GM18873 (cell line): ENCODE measurements around the gene CDK13.

Experiments
- ATAC-seq: cut with Tn5 transposase; IDR thresholded peaks from one replicate; pipeline ENCODE4 v1.9.1; 2021; ENCODE audit warnings: mild to moderate bottlenecking, moderate library complexity, moderate number of reproducible peaks; ENCODE audit not compliant: unreplicated experiment, low FRiP score

The CDK13 gene

DNA sequence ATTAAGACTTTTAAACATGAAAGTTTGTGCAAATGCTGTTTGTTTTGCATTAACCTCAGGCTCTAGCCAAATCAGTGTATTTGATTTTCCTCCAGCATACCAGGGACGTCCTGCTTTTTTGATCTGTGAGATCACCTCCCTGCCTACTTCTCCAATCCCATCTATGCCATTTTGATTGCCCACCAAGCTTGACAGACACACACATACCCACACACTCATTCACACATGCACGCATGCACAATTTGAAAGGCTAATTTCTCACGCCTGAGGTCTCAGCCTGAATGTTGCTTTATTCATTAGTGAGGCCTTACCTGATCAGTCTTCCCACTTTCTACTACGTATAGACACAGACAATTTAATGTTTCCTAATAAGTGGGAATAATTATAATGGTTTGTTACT lies 53.5 kb downstream of the CDK13 start:
- no peak for ATAC-seq

DNA sequence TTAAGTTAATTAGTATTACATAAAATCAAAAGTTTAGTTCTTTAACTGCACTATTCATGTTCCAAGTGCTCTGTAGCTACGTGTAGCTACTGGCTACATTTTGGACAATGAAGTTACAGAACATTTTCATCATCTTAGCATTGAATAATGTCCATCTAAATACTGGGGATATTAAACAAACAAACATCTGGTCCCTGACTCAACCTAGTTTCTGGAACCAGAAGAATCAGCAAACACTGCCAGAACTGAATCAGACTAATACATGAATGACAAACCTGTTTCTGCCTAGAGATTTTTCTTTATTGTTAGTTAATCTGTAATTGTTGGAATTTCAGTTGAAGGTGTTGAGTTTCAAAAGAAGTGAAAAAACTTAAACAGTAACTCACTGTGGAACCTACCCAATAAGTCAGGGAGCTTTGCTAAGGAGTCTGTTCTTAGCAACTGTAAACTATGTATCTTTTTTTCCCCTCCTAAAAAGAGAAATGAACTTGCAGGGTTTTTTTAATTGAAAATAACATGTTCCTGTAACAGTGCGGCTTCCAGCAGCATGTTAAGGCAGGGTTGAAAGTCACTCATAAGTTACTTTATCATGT lies 58.3 kb downstream of the CDK13 start:
- no peak for ATAC-seq

DNA sequence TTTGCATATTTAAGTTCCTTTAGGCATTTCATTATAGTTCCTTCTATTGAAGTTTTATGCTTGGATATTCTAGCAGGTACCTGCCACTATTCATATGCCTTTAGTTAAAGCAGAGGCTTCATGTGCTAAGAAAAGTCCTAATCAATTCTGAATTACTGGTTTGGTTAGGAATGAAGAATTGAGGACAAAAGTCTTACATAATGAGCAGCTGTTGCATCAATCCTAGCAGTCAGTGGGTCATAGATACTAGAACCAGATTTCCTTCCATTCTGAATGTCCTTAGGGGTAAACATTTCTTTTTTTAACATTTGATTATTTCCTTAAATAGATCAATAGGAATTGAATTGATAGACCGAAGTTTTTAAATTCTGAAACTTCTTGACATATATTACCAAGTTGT lies 59.2 kb downstream of the CDK13 start:
- no peak for ATAC-seq

DNA sequence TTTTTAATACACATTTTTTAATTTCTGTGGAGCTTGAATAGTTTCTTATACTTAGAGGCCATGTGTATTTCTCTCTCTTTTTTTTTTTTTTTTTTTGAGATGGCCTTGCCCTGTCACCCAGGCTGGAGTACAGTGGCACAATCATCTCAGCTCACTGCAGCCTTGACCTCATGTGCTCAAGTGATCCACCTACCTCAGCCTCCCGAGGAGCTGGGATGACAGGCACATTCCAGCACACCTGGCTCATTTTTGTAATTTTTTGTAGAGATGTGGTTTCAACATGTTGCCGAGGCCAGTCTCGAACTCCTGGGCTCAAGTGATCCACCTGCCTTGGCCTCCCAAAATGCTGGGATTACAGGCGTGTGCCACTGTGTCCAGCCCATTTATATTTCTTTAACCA lies 64.3 kb downstream of the CDK13 start:
- no peak for ATAC-seq

DNA sequence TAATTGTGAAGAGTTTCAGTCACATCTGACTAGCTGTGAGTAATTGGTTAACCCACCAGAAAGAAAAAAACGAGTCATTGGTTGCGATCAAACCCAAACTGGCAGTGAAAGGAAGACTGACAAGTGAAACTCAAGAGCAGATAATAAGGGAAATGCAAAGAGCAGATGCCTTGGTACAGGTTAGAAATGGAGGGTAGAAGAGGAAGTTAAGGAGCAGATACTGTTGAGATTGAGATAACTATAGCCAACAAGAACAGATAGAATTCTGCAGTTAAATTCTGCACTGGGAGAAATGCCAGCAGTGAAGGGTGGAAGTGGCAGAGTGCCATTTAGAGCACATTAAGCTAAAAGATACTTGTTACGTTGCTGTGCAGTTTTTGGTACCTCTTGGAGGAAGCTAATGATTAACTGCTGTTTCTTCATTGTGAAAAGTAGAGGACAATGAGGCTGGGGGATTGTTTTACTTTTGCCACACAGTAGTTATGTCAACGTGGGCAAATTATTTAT lies 65.8 kb downstream of the CDK13 start:
- peak; percentile 92 for ATAC-seq

DNA sequence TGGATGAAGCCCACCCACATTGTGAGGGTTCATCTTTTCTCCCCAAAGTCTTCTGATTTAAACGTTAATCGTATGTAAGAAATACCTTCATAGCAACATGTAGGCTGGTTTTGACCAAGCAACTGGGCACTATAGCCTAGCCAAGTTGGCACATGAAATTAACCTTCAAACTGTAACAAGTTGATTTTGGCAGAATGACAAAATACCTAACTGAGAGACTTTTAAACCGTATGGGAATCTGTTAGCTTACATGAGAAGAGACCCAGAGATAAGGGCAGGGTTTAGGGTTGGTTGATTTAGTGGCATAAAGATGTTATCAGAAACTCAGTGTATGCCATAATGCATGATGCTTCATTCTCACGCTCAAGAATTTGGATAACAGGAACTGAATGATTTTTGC lies 69.5 kb downstream of the CDK13 start:
- ATAC-seq: no peak

DNA sequence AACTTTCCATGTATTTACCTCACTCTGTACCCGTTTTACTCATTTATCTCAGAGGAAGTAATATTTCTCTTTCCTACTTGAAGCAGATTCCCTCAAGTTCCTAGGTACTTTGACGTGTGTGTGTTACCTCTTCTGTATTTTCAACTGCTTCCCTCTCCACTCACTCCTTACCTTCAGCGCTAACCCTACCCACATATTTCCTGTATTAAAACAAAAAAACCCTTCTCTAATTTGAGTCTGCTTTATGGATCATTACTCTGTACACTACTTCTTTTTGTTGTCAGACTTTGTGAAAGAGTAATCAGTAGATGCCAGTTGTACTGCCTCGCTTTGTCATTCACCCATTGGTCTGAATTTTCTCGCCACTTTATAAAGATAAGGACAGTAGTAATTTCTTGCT lies 74.0 kb downstream of the CDK13 start:
- ATAC-seq: no peak

DNA sequence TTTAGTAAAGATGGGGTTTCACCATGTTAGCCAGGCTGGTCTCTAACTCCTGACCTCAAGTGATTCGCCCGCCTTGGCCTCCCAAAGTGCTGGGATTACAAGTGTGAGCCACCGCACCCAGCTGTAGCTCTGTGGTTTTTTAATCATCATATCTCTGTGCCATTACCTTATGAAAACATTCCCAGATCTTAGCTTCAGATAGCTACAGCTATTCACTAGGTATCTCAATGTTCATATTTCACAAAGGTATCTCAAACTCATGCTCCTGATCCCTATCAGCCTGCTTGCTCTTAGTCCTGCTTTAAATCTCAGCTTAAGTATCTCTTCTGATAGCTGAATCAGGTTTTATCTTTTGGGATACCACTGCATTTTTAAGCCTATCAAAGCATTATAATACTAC lies 74.8 kb downstream of the CDK13 start:
- no peak for ATAC-seq

DNA sequence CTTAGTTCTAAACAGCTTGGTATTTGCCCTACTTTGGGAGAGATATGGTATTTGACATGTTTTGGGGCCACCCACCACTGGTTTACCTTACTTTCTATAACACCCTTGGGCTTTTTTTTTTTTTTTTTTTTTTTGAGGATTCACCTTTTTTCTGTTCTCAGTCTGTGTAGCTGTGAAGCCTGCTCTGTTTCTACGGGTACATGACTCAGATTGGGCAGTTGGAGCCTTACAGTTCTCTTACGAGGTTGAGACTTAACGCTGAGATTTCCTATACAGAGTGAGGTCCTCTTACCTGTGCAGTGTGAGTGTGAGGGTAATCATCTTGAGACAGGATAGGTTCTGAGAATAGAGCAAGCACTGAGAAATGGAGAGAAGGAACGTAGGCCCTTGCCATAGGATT lies 77.5 kb downstream of the CDK13 start:
- no peak for ATAC-seq

DNA sequence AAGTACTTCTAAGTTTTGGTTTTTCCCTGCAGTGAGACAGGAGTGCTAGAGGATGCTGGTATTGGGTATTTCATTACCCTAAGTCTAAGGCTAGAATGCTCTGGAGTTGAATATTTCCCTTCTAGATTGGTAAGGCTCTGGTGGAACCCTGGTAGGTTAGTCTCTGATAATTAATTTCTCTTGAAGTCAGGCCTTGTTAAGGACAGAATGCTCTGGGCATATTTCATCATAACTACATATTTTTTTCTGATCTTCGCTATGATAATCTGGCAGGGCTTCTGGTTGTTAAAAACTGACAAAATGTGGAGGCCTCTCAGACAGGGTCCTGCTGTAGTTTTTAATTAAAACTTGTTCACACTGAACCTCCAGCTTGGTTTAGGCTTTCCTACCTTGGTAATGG lies 83.8 kb downstream of the CDK13 start:
- ATAC-seq: no peak

DNA sequence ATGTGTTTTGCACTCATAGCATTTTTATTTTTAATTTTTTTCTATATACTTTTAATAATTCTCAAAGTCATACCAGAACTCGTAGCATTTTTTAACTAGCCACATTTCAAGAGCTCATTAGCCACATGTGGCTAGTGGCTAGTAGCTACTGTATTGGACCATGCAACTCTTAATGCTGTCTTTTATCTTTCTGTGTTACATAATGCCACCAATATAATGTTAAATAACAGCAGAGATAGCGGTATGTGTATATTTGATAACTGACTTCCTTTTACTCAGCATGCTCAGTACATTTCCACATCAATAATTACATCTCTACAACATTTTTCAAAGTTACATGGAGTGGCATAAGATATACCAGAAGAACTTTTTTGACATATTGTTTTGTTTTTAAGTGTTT lies 91.4 kb downstream of the CDK13 start:
- no peak for ATAC-seq

DNA sequence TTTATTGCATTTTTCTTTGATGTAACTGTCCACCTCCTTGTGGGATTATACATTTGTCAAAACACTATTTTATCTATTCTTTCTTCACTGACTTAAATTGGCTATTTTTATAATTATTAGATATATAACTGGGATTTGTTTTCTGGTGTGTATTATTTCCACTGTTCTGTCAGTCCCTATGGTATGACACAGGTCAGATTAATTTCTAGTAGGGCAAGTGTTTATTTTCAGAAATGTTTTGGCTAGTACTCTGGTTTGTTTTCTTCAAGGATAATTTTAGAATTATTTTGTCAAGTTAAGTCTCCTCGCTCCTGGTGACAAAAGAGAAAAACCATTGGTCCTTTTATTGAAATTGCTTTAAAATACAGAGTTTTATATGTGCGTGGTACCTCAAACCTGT lies 93.1 kb downstream of the CDK13 start:
- ATAC-seq: no peak

DNA sequence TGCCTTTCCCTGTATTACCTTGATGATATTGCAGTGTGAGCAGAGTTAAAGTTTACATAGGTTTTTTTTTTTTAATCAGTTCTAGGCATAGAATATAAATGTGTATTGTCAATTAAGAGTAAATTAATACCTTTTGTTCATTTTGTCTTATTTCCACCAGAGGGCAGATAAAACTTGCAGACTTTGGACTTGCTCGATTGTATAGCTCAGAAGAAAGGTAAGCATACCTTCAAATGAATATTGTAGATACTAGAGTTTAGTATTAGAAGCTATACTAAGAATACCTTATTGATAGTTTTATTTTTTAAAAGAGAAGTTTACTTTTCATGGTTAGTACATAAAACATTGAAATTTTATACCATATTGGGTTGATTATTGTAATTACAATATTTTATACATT lies 97.6 kb downstream of the CDK13 start:
- no peak for ATAC-seq

DNA sequence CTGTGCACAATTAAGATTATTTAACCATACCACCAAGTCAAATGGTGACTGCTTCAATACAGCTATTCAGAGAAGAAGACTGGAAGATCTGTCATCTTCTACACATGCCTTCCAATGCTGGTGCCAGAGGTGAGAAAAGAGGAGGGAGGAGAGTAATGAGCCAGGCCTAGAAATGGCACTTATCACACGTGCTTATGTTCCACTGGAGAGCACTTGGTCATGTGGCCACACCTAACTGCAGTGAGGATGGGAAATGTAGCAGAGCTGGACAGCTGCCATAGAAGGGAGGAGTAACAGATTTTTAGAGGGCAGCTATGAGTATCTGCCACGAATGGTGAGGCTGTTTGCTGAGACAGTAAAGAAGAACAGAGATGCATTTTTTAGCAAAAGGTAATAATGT lies 107.2 kb downstream of the CDK13 start:
- ATAC-seq: no peak

DNA sequence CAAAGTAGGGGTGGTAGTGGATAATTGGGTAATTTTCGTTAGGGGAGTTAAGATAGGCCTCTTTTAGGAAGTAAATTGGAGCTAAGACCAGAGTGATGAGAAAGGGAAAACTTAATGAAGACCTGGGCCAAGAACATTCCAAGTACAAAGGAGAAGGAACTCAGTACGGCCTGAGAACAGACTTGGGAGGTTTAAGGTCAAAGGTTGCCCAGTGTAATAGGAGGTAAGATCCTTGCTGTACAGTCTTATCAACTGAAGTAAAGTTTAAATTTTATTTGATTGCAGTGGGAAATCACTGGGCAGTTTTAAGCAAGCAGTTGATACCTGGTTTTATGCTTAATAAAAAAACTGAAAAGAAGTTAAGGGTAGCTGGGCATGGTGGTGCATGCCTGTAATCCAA lies 108.0 kb downstream of the CDK13 start:
- ATAC-seq: no peak

DNA sequence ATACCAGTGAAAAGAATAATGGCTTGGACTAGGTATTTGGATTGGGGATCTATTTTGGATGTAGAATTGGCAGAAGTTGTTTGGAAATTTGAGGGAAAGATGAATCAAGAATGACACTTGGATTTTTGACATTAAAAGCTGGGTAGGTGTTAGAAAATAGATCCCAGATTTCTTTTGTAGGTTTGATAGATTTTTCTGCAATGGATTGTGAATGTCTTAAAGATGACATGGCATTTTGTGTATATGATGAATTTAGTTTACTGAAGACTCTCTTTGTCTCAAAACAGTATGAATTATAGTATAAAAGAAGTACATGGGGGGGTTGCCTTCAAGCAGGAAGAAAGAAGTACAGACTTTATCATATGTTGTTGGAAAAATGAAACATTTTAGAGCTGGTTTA lies 108.6 kb downstream of the CDK13 start:
- ATAC-seq: no peak

DNA sequence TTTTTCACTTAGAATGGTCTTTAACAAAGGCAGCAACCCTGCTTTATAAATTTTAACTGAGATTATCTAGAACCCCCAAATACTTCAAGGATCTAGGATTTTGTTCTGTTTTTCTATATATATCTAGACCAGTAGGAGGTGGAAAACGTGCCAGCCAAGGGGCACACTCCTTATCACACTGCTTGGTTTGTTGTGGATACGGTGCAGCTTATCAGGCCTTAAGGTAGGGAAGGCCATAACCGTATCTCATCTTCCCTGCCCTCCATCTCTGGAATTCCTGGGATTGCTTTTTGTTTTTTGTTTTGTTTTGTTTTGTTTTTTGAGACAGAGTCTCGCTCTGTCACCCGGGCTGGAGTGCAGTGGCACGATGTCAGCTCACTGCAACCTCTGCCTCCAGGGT lies 109.0 kb downstream of the CDK13 start:
- no peak for ATAC-seq

DNA sequence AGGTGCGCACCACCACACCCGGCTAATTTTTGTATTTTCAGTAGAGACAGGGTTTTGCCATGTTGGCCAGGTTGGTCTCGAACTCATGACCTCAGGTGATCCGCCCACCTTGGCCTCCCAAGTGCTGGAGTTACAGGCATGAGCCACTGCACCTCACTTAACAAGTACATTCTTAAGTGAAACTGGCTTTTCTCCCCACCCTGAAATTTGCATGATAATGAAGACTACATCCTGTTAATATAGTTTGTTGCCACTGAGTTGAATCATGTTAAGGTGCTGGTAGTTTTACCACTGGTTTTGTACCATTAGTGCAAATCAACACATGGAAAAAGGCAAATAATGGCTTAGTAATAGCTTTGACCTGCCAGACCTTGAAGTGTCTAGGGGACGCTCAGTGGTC lies 122.2 kb downstream of the CDK13 start:
- ATAC-seq: no peak

DNA sequence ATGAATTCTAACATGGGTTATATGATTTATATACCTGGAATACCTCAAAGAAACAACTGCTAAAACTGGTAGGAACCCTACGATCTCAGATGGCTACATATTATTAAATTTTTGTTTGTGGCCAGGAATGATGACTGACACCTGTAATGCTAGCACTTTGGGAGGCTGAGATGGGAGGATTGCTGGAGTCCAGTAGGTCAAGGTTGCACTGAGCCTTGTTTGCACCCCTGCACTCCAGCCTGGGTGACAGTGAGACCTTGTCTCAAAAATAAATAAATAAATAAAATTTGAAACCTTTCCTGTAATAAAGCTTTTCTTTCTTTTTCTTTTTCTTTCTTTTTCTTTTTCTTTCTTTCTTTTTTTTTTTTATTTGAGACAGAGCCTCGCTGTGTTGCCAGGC lies 123.2 kb downstream of the CDK13 start:
- no peak for ATAC-seq

DNA sequence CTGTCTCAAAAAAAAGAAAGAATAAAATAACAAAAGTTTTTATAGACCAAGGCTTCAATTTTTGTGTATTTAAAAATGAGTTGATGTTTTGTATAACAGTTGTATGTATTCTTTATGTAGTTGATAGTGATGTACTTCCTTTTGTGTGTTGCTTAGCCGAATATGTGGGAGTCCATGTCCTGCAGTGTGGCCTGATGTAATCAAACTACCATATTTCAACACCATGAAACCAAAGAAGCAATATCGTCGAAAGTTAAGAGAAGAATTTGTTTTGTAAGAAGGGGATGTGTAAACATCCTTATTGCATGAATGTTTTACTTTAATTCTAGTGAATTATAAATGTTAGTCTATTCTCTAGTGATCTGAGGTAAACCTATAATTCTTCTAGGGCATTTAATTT lies 127.8 kb downstream of the CDK13 start:
- ATAC-seq: no peak

DNA sequence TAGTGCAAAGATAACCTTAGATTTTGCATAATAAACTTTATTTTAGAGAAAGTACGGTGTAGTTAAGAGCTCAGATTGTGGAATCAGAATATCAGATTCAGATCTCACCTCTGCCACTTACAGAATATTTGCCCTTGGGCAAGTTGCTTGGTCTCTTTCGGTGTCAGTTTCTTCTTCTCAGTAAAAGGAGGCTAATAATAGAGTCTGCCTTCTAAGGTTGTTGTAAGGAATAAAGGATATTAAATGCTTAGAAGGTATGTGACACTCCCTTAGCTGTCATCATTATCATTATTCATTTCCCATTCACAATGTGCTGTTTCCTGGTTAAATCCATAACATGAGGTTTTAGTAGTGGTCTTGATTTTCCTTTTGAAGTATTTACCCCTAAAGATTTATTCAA lies 142.1 kb downstream of the CDK13 start:
- no peak for ATAC-seq

DNA sequence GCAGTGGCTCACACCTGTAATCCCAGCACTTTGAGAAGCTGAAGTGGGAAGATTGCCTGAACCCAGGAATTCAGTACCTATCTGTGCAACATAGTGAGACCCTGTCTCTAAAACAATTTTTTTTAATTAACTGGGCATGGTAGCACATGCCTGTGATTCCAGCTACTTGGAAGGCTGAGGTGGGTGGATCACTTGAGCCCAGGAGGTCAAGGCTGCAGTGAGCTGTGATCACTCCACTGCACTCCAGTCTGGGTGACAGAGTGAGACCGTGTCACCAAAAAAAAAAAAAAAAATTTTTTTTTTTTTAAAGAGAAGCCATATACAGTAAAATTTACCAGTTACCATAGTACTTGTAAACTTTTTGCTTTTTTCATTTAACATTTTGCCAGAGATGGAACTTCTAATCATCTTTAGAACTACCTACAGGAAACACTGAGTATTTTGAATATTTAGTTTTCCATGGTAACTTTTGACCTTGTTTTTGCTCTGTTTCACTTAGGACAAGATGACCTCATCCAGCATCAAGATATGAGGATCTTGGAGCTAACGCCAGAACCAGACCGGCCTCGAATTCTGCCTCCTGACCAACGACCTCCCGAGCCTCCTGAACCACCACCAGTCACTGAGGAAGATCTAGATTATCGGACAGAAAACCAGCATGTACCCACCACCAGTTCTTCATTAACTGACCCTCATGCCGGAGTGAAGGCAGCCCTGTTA lies 143.7 kb downstream of the CDK13 start:
- no peak for ATAC-seq
